ENCODE measurements around the gene ENAH.

Gene ENAH

DNA sequence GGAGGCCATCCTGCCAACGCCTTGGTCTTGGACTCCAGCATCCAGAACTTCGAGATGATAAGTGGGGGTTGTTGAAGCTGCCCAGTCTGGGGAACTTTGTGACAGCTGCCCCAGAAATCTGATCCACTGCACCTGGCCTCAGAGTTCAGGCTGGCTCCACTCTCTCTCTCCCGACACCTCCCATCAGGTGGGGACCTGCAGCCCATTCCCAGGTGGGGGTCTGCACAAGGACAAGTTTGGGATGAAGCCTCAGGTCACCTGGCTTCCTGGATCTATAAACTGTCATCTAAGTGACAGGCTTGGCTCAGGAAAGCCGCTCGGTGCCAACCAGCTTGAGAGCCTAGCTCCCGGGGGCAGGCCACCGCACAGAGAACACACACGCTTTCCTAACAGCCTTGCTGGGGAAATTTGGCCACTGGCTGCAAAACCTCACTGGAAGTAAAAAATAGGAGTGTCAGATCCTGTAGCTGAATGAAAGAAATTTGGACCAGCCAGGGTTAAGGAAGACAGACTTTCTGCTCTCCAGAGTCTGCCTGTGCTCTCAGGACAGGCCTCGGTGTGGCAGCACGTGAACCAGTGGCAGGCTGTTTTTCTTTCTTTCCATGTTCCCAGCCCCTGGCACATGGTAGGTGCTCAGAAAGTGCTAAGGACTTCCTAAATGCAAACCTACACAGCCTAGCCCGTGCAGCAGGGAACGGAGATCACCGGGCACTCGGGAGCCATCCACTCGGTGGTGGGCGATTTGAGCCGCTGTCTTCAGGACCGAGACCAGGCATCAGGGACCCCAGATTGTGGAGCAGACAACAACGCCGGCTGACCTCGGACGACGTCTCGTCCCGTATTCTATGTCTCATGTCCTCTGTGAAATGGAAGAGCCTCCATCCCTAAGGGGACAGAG is 182.5 kb downstream of the ENAH start:
- no peak for DNase-seq

DNA sequence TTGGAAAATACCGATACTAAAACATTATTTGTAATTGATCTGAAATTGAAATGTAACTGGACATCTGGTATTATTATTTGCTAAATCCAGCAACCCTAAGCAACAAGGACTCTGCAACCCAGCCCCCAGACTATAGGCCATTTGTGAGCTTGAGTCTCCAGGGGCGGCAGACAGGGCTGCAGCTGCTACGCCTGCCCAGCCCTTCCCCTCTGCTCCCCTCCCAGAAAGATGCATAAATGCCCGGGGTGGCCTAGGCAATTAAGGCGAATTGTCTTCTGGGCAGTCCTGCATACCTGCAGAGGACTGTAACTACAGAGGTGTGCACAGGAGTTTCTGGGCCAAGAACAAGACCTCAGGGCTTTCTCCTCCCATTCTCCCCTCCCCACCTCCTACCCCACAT is 183.9 kb downstream of the ENAH start:
- DNase-seq: no peak

DNA sequence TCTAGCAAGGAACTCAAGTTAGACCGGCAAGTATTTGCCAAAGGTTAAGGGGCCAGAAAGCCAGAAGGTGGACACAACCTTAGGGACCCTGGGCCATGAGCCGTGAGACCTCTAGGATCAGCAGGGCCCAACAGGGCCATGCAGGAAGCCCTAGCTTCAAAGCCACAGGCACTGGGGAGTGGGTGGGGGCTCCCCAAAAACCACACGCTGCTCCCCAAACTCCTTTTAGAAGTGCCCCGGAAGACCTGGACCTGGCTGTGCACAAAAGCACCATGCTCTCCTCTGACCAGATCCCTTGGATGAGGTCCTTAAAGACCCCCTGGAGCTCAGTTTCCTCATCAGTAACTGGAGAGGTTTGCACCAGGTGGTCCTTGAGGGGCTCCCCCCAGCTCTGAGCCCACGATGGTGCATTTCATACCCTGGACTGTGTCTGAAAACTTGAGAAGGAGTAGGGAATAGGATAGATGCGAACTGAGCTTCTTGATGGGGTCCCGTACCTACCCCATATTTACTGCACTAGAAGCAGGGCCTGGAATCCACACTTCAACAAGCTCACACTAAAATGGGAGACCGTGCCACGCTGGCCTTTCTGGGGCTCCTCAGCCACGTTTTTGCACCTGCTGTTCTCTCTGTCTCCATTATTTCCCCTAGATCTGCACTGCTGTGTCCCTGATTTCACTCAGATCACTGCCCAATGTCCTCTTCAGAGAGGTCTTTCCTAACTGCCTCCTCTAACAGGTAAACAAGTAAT is 184.5 kb downstream of the ENAH start:
- DNase-seq: peak in 2 of 4 experiments; percentile 17 to 34

DNA sequence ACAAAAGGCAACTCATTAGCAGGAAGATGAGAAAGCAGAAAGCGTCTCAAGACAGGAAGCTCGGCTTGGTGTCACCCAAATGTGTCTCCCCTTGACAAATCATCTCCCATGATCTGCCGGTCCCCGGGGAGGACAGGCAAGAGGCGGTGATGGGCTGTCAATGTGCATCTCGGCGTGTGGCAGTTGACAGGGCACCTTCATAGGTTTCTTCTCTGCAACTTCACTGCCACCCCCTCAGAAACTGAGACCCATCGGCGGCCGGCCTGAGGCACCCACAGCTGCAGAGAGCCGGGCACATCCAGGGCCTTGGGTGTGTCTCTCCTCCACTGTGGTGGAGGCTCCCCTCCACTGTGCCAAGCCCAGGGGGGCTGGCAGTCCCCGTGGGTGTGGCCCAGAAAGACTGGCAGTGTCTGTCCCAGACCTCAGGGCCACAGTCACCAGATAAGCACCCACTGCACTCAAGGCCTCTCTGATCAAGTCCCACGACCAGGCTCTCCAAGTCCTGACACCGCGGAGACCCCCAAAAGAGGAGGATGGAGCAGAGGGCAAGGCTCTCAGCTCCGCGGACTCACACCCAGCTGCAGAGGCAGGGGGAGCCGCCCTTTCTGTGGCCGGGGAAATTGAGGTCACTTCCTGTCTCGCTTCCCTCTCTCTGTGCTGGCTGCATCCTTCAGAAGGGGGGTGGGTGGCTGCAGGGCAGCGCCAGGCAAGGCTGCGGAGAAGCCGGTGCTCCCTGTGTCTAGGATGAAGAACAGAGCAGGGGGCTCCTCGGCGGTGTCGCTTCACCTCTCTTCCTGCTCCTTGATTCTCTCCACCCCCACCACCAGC is 185.5 kb downstream of the ENAH start:
- DNase-seq: peak; percentile 82 to 94 (median 92)

DNA sequence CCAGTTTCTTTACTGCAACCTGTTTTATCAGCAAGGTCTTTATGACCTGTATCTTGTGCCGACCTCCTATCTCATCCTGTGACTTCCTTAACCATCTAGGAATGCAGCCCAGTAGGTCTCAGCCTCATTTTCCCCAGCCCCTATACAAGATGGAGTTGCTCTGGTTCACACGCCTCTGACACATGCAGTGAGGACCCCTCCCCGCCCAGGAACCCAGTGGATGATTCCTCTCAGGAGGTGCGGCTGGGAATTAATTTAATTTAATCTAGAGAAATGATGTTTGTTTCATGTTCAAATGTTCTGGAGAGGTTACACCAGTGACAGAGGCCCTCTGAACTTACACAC is 186.1 kb downstream of the ENAH start:
- DNase-seq: no peak

DNA sequence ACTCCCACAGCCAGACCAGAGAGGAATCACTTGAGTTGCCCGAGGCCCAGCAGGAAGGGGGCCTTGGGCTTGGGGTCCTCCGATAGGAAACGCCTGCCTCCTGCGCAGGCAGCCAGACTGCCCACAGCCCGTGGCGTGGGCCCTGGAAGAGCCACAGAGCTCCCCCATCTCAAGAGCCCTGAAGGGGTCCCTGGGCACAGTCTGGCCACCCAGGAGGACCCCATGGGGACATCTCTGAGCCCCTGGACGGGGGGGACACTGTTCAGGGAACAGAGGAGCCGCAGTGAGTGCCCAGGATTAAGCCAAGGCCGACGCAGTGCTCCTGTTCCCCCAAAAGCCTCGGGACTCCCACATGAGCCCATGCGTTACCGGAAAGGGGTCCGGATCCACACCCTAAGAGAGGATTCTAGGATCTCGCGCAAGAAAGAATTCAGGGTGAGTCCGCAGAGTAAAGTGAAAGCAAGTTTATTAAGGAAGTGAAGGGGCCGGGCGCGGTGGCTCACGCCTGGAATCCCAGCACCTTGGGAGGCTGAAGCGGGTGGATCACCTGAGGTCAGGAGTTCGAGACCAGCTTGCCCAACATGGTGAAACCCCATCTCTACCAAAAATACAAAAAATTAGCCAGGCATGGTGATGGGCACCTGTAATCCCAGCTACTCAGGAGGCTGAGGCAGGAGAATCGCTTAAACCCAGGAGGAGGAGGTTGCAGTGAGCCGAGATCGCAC is 187.0 kb downstream of the ENAH start:
- DNase-seq: no peak

DNA sequence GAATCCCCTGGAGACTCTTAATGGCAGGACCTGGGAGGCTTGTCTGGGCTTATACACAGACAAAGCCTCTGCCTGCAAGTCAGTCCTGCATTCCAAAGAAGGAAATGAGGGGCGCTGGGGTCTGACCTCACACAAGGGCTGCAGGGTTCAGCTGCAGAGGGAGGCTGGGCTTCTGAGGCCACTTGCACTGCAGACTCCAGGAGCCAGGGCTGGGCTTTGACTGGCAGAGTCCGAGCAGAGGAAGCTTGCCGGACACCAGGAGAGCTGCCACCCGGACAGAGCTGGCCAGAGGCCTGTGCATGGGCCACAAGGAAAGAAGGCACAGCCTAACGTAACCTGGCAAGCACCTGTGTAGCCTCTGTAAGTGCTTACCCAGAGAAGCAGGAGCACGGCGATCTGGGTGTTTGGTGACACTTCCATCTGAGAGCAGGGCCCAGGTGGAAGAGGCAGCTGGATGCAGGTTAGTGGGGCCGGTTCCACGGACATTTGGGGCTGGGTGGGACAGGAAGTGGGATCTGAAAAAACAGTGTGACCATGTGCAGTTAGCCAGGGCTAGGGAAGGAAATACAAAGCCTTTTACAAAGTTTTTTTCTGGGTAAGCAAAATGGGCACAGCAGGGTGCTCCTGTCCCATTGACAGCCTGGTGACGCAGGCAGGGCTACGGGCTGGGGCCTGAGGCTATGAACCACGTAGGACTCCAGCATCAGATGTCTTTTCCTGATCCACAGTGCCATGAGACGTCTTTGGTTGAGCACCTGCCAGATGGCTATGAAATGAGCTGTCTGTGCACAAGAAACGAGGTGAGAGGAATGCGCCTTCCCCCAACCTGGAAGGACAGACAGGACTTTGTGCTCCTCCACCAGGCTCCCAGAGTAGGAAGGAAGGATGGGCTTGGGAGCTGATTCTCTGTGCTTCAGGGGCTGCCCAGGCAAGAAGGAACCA is 187.8 kb downstream of the ENAH start:
- DNase-seq: no peak

DNA sequence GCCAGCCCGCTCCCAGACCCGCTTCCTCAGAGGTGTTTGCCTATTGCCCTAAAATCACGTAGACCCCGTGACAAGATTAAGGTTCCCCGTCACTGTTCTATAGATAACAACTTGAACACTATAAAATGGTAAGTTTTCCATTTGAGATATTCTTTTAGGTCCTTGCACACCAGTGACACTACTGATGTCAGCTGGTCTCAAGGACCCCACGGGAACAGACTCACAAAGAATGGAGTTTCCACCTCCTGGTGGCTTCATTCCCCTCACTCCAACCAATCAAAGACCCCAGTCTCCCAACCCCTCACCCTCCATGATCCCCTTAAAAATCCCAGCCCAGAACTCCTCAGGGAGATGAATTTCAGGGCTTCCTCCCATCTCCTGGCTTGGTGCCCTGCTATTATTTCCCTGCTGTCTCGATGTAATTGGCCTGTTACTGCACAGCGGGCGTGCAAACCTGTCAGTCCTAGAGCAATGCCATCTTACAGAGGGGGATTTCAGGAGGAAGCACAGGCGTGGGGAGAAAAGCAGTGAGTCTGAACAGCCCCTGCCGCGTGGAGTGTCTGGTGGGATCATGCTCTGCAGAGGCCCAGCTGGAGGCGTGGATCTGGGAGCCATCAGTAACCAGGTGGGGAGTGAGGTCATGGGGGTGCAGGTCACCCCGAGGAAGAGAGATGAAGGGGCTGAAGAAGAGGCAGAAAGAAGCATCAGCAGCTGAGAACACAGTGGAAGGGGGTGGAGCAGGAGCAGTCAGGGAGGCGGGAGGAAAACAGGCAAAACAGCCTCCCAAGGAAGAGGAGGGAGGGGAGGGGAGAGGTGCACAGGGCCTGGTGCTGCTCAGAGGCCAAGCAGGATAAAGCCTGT is 190.0 kb downstream of the ENAH start:
- DNase-seq: no peak

DNA sequence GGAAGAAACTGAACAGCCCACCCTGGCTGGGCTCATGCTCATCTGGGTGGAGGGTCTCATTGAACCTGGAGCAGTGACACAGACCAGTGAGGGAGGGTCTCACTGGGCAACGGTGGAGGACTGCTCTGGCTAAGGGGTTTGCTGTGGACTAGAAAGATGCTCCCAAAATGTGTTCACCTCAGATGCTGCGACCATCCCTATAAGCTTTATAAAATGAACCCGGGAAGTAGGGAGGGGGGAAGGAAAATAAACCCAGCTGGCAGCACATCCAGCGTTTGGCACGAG is 190.6 kb downstream of the ENAH start:
- DNase-seq: no peak

DNA sequence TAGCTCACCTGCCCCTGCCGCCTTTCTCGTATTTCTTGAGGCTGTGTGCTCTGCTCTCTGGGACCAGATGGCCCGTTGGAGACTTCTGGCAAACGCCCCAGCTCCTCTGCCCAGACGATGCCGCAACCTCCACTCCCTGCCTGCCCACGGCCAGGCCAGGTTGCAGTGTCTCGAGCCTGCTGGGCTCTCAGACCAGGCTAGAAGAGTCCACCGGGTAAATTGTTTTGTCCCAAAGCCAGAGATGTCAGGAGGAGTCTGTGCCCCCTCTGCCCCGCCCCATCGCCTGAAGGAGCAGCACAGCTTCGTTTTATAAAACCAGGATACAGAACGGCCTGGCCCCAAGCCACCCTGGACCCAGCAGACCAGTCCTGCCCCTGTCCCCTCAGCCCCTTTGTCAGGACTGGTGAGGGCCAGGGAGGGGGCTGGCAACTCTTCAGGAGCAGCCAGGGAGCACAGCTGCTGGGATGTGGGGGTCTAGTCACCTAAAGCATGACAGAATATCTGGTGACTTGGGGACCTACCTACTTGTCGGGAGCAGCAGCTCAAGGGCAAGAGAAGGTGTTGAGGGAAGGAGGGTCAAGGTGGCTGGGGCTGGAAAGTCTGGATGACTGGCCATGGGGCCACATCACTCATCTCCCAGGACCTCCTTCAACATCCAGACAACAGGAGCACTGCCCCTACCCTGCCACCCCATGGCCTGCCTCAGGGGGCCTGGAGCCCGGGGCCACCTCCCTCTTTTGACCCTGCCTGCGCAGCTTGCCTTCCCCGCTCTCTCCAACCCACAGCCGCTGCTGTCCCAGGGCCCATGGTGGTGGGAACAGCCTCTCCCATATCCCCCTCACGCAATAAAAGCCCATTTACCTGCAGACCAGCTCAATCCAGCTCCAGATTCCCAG is 191.1 kb downstream of the ENAH start:
- no peak for DNase-seq

DNA sequence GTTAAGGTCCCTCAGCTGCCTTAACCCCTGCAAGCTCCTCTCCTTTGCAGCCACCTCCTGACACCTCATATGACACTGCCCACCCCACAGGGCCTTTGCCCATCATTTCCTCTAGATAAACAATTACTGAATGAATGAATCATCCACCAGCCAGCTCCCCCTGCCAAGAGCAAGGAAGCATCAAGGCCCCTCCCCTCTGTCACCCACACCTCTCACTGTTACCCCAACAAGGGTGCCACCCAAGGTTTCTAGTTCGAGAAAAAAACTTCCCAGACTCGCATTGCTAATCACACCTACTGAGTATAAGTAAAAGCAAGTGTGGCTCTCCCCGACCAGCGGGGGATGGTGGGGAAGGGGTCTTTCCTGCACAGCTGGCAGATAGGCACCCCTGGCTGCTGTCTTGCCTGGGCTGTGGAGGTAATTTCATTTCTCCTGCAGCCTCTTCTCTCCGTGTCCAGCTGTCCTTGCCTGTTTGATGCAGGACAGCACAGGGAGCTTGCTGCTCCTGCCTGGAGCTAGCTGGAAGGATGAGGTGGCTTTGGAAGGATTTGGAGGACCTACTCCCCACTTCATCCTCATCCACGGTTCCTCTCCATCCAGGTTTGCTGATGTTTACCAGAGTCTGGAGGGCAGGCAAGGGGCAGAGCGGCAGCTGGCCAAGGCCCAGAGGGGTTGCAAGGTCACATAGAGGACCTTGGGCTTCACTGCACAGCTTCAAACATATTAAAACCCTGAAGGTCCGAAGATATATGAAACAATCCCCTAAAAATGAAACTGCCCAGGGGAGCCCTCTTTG is 192.0 kb downstream of the ENAH start:
- DNase-seq: peak; percentile 63 to 84 (median 81)

DNA sequence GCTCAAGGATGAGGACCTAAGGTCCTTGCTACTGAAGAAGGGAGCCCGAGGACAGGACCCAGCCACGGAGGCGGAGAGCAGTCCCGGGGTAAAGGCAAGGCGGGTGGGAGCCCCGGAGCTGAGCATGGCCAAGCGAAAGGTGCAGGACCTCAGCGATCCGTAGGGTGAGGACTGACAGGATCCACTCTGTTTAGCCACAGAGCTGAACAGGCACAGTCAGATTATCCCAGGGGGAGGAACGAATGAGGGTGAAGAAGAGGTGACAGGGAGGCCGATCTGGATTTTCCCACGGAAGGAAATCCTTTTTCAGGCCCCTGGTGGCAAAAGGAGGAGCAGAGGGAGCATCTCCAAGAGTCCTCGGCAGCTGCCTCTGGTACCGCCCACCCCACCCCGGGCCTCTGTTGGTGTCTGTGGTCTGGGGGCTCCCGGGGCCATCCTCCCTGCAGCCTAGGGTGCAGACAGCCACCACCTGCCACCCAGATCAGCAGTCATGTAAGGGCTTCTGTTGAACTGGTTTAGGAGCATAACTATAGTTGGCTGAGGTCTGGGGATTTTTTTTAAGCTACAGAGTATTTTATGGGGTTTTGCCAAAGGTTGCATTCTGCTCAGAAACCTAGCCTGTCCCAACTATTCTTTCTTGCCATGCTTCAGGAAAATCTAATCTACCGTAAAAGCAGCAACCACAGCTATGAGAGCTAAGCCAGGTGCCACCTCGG is 192.7 kb downstream of the ENAH start:
- no peak for DNase-seq

DNA sequence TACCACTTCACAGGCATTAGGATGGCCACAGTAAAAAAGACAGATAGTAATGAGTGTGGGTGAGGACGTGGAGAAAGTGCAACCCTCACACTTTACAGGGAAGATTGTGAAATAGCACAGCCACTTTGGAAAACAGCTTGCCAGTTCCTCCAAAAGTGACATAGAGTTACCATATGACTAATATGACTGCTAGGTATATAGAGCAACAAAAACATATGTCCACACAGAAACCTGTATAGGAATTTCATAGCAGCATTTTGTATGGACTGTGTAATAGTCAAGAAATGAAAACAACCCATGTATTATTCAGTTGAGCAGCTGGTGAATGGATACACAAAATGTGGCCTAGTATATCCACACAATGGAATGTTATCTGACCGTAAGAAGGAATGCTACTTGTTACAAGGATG is 194.7 kb downstream of the ENAH start:
- DNase-seq: peak; percentile 72 to 91 (median 84)

DNA sequence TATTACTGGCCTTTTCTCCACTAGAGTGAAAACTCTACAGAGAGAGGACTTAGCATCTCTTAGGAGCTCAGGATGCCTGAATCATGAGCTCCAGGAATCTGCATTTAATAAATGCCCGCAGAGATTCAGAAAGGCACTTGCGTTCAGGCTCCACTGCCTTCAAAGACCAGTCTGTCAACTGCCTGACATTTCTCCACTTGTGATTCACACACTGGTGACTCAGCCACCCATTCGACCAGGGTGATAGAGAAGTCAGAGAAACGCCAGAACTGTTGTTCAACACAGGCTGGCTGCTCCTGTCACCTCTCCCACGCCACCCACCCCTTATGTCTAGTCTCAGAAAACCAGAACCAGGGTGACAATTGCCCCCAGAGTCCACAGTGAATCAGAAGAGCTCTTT is 198.2 kb downstream of the ENAH start:
- DNase-seq: peak; percentile 91 to 96 (median 94)

DNA sequence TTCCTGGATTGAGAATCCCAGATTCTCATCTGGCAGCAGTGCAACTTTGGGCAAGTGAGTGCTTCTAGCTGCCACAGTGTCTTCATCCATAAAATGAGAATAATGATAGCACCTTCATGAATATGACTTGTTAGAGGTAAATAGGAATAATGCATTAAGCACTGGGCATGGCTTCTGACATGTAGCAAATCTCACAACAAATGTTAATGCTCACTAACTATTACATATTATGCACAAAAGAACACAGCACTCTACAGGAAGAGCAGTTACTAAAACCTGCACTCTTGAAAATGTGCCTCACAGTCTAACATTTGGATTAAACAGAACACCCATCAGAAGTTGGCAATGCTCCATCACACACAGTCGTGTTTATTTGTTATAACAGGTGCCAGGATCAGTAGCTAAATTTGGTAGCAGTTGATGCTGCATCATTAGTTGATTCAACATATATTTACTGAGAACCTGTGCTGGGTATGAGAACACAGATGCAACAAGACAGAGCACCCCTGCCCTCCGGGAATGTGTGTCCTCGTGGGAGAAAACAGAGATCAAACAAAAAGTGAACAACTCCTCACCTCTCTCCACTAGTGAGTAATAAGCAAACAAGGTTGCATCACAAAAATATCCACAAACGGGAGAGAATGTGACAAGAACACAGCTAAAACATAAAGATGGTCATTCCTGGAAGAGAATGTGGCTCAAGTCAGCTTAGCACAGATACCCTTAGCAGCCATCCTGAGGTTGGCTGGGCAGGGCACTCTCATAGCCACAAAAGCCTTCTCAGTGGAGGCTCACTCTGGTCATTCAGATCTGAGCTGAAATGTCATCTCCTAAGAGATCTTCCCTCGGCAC is 198.9 kb downstream of the ENAH start:
- peak in 2 of 4 experiments; percentile 19 to 33 for DNase-seq

DNA sequence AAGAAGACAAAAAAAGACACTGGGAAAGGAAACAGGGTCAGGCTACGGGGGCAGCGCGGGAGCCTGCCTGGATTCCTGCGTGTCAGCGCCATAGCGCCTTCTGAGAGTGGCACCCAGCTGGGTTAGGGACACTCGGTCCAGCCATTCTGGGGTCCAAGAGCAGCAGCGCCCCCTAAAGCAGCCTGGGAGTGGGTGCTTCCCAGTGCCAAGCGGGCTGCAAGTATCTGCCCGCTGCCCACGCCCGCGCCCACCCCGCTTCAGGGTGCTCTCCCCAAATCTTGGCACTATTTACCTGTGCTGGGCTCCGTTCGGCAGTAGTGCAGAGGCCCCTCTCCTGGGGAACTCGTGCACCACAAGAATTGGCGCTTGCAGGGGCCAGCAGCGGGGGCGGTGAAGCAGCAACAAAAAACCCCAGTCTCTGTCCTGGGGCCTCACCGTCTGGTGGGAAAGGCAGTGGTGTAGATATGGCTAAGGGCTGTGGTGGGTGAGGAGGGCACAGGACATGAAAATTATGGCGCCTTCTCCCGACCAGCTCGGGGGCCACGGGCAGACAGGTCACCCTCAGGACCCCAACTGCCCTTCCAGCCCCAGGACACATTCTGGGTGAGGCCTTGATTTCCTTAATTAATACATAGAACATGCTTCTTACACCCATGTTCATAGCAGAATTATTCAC is 200.9 kb downstream of the ENAH start:
- no peak for DNase-seq
